GM18502 (cell line): ENCODE data around the gene DOP1B.
"Not testable (repeated sequence)": the region's sequence is repeated elsewhere in the genome, so short reads cannot be mapped to it uniquely, and the experiment has no call there.

Experiments used
- ATAC-seq: cut with Tn5 transposase; IDR thresholded peaks from one replicate; pipeline ENCODE4 v1.9.1; 2021; ENCODE audit warnings: mild to moderate bottlenecking; ENCODE audit not compliant: unreplicated experiment, poor library complexity

Gene DOP1B

DNA sequence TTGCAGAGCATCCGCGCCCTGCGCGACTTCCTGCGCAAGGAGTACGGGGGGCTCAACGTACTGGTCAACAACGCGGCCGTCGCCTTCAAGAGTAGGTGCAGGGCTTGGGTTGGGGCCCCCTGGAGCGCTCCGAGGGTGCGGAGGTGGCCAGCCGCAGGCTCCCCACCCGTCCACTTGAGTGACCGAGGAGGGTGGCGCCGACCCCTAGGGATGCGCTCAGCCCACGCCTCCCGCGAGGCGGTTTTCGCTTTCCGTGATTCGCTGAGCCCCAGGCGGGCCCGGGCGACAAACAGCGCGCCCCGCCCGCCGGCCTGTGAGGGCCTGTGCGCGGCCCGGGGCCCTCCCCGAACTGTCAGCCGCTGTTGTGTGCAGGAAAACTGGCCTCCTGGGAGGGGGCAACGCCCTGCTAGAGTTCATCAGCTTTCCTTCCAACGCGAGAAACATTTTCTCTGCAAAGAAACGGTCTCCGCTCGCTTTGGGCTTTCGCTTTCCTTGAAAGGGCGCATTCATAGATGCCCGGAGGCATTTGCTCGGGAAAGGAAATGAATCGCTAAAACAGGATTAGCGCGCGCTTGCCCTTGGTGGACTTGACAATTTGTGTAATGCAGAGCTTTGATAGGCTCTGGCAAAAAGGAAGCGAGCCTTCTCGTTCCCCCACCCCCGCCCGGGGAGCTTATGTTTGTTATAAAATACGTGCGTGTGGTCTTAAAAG, 21.1 kb upstream of the DOP1B start:
- ATAC-seq: no peak

DNA sequence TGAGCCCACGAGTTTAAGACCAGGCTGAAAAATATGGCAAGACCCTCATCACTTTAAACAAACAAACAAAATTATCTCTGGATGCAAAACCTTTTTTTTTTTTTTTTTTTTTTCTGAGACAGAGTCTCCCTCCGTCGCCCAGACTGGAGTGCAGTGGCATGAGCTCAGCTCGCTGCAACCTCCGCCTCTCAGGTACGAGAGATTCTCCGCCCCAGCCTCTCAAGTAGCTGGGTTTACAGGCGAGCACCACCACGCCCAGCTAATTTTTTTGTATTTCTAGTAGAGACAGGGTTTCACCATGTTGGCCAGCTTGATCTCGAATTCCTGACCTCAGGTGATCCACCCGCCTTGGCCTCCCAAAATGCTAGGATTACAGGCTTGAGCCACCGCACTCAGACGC, 16.8 kb upstream of the DOP1B start:
- ATAC-seq: not testable (repeated sequence)

DNA sequence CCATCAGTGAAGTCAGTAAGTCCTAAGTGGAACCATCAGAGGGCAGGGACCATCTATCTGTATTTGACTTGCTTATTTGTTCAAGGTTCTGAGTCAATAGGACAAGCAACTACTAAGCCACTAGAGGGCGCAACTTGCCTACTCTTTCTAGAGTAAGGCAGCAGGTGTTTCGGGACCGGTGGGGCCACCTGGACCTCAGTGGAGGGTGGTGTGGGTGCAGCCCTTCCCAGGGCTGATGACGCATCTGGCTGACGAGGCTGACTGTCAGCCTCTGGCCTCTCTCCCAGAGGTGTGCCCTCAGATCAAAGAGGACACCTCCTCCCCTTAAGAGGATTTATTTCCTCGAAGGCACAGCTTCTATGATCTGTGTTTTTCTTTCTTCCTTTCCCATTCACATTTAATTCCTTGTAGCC, 15.1 kb upstream of the DOP1B start:
- peak; percentile 80 for ATAC-seq

DNA sequence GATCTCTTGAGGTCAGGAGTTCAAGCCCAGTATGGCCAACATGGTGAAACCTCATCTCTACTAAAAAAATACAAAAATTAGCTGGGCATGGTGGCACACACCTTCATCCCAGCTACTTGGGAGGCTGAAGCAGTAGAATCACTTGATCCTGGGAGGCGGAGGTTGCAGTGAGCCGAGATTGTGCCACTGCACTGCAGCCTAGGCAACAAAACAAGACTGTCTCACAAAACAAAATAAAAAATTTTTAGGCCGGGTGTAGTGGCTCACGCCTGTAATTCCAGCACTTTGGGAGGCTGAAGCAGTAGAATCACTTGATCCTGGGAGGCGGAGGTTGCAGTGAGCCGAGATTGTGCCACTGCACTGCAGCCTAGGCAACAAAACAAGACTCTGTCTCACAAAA, 12.4 kb upstream of the DOP1B start:
- ATAC-seq: not testable (repeated sequence)

DNA sequence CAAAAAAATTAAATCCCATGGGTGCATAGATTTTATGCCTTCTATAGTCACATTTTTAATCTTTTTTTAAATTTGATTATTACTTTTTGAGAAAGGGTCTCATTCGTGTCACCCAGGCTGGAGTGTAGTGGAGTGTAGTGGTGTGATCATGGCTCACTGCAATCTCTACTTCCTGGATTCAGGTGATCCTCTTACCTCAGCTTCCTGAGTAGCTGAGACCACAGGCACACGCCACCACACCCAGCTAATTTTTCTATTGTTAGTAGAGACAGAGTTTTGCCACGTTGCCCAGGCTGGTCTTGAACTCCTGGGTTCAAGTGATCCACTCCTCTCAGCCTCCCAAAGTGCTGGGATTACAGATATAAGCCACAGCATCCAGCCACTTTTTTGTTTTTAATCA, 11.4 kb upstream of the DOP1B start:
- no peak for ATAC-seq

DNA sequence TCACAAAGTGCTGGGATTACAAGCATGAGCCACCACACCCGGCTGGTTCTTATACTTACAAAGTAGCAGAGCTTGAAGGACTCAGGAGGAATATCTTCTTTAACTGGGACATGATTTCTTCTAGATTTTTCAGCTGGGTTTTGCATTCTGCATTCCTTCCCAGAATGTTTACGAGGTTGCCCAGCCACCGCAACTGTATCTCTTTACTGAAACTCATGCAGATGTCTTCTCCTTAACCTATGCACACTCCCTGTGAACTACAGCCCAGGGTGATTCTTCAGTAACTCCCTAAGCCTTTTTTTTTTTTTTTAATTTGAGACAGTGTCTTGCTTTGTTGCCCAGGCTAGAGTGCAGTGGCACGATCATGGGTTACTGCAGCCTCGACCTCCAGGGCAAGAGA, 8.7 kb upstream of the DOP1B start:
- ATAC-seq: no peak

DNA sequence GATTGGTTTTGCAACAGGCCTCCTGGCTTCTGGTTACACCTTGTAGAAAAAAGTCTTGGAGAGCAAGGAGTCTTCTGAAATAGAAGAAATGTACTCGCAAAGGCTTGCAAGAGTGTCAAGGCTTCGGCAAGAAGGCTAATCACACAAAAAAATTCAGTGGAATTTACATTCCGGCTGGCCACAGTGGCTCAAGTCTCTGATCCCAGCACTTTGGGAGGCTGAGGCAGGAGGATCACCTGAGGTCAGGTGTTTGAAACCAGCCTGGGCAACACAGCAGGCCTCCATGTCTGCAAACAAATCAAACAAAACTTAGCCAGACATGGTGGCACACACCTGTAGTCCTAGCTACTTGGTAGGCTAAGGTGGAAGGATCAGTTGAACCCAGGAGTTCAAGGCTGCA, 7.7 kb upstream of the DOP1B start:
- no peak for ATAC-seq

DNA sequence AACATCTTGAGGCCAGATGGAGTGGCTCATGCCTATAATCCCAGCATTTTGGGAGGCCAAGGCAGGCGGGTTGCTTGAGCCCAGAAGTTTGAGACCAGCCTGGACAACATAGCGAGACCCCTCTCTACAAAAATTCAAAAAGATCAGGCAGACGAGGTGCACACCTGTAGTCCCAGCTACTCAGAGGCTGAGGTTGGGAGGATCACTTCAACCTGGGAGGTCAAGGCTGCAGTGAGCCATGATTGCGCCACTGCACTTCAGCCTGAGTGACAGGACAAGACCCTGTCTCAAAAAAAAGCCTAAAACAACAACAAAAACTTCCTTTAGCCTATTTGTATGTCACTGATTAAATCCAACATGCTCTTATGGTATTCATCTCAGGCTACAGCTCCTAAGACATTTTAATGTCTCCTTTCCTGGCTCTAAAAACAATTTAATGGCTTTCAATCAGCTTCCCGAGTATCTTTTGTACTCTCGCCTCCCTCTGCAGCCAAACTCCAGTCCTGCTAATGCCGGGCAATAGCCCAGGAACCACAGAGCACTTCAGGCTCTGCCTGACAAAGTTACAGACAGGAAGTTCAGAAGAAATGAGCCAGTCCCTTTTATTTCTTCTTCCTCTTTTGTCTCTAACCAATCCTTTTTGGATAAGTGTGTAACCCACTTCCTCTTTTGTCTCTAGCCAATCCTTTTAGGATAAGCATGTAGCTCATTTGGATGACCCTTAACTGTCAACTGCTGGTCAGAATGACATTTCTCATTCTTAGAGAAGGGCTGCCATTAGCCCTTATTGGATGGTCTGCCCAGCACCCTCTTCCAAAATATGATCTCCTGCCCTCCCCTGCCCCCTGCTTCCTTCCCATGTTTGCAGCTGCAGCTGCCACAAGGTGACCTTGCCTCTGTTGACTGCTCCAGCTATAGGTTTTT, 6.6 kb upstream of the DOP1B start:
- ATAC-seq: peak; percentile 67

DNA sequence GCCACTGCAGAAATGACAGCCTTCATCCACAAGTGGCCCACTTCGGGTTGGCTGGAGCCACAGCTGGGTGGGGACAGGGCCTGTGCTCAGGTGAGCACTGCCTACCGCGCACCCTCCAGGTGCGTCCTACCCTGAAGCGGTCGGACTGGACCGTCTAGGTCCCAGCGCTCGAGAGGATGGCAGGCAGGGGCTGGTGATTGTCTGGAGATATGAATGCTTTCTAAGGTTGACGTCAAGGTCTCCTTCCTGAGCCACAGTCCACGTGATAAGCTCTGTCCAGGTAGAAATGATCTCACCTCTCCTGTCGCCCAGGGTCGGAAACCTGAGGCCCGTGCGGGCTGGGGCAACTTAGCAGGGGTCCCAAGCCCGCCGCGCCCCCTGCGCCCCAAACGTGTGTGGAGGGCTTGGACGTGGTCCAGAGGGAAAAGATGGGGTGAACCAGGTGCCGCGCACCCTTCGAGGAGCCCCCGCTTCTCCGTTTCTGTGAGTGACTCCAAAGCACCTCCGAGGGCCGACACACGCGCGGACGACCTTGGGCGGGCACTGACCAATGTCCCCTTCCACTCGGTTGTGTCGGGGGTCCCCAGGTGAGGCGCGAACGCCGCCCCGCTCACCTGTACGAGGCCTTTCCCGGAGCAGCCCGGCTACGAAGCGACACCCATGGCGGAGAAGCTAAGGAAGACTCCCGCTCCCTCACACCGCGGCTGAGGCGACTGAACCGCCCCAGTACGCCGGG, 853 bp upstream of the DOP1B start:
- peak; percentile 1 for ATAC-seq

DNA sequence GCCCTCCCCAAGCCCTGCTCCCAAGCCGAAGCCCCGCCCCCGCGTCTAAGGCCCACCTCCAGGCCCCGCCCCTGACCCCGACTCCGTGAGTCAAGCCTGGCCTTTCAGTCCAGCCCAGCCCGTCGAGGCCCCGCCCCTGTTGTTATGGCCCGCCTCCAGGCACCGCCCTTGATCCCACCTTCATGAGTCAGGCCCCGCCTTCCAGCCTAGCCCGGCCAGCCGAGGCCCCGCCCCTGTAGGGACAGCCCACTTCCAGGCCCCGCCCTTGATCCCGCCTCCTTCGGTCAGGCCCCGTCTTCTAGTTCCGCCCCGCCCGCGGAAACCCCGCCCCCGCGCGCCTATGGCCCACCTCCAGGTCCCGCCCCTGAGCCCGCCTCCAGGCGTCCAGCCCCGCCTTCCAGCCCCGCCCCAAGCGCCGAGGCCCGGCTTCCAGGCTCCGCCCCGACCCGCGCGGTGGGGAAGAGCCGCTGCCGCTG, 247 bp upstream of the DOP1B start:
- peak; percentile 91 for ATAC-seq

DNA sequence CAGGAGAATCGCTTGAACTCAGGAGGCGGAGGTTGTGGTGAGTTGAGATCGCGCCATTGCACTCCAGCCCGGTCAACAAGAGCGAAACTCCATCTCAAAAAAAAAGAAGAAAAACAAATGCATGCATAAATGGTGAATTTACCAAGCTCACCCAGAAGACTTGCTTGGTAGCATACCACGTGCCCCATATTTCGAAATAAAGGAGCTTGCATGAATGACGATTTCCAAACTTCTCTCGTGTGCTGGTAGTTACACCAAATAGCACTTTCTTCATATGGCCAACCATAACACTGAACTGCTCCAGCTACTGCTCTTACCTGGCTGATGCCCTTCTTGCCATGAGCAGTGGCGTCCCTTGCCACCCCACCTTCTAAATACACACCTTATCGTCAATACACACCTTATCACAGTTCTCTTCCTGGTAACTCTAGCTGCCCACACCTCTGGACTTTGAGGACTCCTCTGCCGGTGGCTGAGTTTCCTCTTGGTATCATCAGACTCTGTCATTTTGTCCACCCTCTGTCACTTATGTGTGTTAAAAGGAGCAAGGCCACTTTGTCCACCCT, 2.8 kb downstream of the DOP1B start:
- ATAC-seq: no peak

DNA sequence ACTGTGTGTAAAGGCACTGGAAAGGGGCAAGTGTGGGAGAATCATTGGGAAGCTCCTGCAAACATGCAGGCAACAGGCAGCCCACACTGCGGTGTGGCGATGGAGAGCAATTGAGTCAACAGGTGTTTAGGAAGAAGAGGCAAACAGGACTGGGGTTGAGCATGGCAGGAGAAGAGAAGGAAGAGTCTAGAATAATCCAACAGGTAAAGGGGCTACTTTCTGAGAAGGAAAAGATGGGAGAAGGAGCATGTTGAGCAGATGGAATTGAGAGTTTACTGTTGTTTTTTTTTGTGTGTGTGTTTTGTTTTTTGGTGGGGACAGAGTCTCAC, 4.2 kb downstream of the DOP1B start:
- no peak for ATAC-seq

DNA sequence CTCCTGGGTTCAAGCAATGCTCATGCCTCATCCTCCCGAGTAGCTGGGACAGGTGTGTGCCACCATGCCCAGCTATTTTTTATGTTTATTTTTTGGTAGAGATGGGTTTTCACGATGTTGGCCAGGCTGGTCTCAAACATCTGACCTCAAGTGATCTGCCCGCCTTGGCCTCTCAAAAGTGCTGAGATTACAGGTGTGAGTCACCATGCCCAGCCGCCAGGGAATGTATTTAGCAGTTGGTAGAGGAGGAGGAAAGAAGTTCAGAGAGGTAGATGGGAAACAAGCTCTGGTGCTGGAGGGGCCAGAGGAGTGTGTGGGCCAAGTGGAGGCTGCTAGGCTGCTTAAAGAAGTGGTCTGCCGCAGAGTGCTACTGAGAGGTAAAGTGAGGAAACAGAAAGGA, 6.0 kb downstream of the DOP1B start:
- ATAC-seq: no peak

DNA sequence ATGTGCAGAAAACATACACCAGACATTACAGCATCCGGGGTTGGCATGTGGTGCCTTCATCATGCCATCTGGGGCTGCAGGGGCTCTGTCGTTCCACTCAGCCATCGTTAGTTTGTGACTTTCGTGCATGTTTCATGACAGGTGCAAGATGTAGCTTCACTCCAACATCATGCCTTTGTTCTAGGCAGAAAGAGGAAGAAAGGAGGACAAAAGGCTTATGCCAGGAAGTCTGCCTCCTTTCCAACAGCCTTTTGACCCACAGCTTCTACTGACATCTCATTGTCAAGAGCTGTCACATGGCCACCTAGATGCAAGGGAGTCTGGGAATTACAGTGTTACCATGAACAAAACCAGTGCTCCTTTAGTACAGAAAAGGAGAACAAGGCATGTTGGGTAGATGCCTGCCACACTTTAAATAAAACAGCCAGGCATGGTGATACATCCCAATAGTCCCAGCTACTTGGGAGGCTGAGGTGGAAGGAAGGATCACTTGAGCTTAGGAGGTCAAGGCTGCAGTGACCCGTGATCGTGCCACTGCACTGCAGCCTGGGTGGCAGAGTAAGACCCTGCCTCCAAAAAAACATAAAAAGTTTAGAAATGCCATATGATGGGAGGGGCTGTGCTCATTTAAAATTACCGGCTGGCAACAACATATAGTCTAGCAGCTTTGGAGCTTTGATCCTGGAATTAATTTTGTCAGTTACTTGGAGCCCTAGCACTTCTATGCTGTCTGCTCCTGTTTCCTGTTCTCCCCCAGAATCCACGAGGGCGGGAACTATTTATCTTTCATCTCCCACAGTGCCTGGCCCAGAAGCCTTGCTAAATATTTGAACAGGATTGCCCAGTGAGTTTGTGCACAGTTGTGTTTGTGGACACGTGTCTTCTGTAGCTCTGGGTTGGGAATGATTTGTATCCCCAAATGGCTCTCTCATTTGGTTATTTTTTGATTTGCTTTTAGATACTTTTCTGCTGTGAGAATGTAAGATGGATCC, 7.4 kb downstream of the DOP1B start:
- ATAC-seq: no peak

DNA sequence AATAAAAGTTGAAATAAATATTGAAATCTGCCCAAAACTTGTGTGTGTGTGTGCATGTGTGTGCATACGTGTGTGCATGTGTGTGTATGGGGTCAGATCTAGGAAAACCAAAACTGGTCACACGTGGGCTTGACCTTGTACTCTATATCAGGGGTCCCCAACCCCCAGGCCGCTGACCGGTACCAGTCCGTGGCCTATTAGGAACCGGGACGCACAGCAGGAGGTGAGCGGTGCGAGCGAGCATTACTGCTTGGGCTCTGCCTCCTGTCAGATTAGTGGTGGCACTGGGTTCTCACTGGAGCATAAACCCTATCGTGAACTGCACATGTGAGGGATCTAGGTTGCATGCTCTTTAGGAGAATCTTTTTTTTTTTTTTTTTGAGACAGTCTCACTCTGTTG, 8.7 kb downstream of the DOP1B start:
- ATAC-seq: no peak

DNA sequence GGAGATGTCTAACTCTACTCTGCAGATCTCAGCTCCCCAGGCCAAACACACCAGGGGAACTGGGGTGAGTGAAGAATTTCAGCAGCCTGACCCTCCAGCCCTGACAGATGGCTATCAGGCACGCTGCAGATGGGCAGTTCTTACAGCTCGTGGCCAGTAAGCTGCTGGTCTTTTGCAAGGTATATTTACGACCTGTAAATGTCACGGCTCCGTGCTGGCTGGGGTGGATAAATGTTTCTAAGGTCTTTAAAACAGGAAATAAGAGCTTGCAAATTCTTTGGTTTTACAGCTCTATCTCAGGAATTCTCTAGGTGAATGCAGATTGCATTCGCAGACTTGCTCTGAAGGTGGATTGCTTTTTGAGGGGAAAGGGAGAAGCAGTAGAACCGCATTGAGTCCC, 10.1 kb downstream of the DOP1B start:
- no peak for ATAC-seq

DNA sequence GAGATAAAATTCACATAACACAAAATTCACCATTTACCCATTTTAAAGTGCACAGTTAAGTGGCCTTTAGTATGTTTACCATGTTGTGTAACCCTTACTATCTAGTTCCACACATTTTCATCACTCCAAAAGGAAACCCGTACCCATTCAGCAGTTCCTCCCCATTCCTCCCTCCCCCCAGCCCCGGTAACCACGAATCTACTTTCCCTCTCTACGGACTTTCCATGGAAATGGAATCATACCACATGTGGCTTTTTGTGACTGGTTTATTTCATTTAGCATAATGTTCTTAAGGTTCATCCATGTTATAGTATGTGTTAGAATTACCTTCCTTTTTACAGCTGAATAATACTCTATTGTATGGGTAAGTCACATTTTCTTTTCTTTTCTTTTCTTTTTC, 10.9 kb downstream of the DOP1B start:
- ATAC-seq: no peak

DNA sequence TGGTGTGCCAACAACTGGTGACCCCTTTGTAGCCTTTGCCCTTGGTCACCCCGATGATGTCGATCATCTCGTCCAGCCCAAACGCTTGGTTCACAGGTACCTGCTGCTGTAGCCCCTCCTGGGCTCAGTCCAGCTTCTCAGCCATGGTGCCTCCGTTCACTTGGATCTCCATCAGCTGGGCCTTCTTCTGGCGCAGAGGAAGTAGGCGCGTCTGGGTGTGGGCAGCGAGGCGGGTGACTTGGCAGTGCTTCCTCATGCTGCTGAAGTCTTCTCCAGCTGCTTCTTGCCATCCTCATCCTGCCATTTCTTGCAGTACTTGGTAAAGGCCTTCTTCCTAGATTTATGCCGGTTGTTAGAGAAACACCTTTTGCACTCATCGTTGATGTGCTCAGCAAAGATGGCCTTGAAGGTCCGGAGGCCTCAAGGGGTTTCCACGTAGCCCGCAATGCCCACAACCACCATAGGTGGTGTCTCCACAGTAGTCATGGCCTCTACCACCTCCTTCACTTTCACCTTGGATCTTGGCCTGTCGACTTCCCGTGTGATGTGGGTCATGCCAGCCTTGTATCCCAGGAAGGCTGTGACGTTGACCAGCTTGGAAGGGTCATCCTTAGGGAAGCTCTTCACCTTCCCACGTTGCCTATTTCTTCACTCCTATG, 13.0 kb downstream of the DOP1B start:
- no peak for ATAC-seq

DNA sequence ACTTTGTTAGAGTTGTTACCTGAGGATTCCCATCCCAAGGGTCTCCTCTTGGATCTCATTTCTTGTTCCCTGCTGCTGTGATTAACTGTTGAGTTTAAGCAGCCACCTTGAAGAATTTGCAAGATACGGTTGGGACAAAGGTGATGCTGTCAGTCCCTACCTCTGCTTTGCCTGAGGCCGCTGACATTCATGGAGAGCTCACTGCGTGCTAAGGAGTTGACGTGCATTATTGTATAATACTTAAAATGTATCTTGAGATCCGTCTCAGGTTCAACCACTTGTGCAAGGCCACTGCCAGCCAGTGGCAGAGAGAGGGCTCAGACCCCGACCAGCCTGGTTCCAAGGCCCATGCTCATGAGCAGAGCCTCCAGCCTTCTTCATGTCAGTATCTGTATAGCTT, 14.2 kb downstream of the DOP1B start:
- no peak for ATAC-seq
